ENCODE results near the gene CADPS2.

CADPS2 gene

GRCh38 chr7:122546496-122546895, 339.8 kb downstream of the CADPS2 start:
- TF ChIP-seq, protein P1, sequence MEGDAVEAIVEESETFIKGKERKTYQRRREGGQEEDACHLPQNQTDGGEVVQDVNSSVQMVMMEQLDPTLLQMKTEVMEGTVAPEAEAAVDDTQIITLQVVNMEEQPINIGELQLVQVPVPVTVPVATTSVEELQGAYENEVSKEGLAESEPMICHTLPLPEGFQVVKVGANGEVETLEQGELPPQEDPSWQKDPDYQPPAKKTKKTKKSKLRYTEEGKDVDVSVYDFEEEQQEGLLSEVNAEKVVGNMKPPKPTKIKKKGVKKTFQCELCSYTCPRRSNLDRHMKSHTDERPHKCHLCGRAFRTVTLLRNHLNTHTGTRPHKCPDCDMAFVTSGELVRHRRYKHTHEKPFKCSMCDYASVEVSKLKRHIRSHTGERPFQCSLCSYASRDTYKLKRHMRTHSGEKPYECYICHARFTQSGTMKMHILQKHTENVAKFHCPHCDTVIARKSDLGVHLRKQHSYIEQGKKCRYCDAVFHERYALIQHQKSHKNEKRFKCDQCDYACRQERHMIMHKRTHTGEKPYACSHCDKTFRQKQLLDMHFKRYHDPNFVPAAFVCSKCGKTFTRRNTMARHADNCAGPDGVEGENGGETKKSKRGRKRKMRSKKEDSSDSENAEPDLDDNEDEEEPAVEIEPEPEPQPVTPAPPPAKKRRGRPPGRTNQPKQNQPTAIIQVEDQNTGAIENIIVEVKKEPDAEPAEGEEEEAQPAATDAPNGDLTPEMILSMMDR (IDR thresholded peaks at IDR 0.05; ENCODE audit: low read depth, low read length, missing control alignments), result no peak
- H3K4me3 ChIP-seq (replicated peaks; ENCODE audit: low read depth, low read length), result no peak overlapping the region
- DNase-seq (ENCODE audit: extremely low read depth, low read depth), result no peak

DNA sequence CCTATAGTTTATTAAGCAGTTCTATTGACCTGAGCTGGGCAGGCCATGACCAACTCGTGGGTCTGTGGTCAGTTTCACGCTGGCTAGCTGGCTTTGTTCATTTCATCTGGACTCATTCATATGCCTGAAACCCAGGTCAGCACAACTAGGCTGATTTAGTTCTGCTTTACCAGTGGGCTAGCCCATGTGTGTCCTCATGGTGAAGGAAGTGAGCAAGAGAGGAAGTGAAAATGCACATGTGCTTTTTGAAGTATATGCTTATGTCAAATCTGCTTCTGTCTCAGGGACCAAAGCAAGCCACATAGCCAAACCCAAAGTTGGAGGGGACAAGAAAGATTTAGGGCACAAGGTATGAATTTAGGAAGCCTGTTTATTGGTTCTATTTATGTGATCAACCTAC, 341.8 kb downstream of the CADPS2 start:
- DNase-seq (ENCODE audit: extremely low read depth, low read depth), result no peak
- TF ChIP-seq, protein P1 (IDR thresholded peaks at IDR 0.05; ENCODE audit: low read depth, low read length, missing control alignments), result no peak
- no peak overlapping the region for H3K4me3 ChIP-seq (replicated peaks; ENCODE audit: low read depth, low read length)

DNA sequence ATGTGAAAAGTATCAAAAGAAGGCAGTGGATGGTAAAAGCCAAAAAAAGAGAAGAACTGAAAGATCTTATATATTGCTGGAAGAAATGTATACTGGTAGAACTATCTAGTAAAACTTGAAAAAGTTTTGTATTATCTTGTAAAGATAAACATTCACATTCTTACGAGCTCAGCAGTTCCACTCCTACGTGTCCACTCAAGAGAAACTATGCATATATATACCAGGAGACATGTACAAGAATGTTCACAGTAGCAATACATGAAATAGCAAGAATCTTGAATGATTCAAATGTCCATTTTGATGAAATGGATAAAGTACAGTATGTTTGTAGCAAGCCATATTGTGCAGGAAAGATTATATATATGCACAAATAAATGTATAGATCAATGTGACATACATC, 342.4 kb downstream of the CADPS2 start:
- no peak overlapping the region for H3K4me3 ChIP-seq (replicated peaks; ENCODE audit: low read depth, low read length)
- TF ChIP-seq, protein P1 (IDR thresholded peaks at IDR 0.05; ENCODE audit: low read depth, low read length, missing control alignments), result no peak
- DNase-seq (ENCODE audit: extremely low read depth, low read depth), result no peak

- DNase-seq (ENCODE audit: extremely low read depth, low read depth), result no peak
- H3K4me3 ChIP-seq (replicated peaks; ENCODE audit: low read depth, low read length), result no peak overlapping the region
- TF ChIP-seq, protein P1 (IDR thresholded peaks at IDR 0.05; ENCODE audit: low read depth, low read length, missing control alignments), result no peak
Measured at GRCh38 chr7:122543166-122543565, 343.1 kb downstream of the CADPS2 start.

DNA sequence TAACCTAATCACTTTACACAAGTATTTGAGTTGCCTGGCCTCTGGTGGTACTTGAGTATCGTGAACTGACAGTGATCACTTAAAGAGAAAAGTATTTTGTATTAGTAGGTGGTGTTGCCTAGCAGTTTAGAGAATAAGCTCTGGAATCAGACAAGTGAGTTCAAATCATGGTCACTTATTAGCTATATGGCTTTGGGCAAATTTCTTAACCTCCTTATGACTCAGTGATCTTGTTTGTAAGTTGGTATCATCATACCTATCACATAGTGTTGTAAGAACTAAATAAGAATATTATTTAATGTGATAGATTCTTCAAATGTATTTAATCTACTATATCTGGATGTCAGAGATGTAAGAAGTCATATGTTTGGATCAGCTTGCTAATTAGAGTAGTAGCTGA, 351.2 kb downstream of the CADPS2 start:
- DNase-seq (ENCODE audit: extremely low read depth, low read depth), result no peak
- no peak overlapping the region for H3K4me3 ChIP-seq (replicated peaks; ENCODE audit: low read depth, low read length)
- TF ChIP-seq, protein P1 (IDR thresholded peaks at IDR 0.05; ENCODE audit: low read depth, low read length, missing control alignments), result no peak

GRCh38 chr7:122532406-122533269, 353.6 kb downstream of the CADPS2 start:
- TF ChIP-seq, protein P1 (IDR thresholded peaks at IDR 0.05; ENCODE audit: low read depth, low read length, missing control alignments), result no peak
- H3K4me3 ChIP-seq (replicated peaks; ENCODE audit: low read depth, low read length), result no peak overlapping the region
- DNase-seq (ENCODE audit: extremely low read depth, low read depth), result no peak
